NCI-H146 treated with DMSO at 0.1 percent for 48 hours (cell line): ENCODE results near the gene ASIC2.

ENCODE experiments used
- DNase-seq: peaks from one replicate; lab custom pipeline; 2025; ENCODE audit not compliant: unreplicated experiment; lab: John Stamatoyannopoulos, UW

ASIC2 gene

GRCh38 chr17:33166472-33166871, 126.6 kb downstream of the ASIC2 start:
- DNase-seq, result no peak

- DNase-seq, result no peak
Measured at GRCh38 chr17:33164169-33164881, 128.8 kb downstream of the ASIC2 start.

DNA sequence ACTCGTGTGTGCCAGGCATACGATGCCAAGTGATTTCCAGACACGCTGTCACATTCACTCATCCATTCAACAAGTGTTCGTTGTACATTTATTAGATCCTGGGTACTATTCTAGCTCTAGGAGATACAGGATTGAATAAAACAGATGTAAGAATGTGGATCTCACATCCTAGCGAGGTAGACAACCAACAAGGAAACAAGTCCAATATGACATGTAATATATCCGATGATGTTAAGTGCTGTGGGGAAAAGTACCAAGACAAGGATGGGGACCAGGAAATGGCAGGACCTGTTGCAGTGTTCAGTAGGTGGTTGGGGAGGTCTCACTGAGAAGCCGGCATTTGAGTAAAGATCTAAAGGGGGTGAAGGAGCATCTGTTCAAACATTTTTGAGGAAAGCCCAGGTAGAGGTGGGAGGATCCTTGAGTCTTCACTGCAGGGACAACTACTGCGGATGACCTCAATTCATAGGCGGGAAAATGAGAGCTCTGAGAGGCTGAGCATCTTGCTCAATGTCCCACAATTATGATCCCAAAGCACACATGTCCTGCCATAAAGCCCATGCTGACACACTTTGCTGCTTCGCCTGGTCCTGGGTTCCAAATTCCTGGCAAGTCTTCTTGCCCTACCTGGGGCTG, 129.4 kb downstream of the ASIC2 start:
- no peak for DNase-seq

DNA sequence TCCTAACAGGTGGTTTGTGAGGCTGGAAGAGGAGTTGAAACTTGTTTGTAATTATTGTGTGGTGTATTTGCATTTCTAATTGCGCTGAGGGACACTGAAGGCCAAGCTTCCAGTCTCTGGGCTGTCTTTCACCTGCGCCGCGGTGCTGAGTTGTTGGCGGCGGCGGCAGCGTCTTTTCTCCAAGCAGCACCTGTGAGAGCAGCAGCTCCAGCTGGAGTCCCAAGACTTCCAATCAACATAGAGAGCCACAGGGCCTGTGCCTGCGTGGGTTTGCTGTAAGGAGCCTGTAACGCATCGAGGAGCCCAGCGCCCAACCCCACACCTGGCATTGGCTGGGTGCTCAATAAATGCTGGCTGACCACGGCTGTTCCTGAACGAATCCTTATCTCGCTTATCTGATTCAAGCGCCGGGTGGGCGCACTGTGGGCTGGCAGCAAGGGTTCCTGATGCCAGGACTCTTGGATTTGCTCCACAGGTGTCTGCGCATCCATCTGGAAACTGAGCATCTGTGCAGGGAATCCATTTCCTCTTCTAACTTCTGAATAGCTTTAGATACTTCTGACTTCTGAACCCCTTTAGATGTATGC, 138.1 kb downstream of the ASIC2 start:
- no peak for DNase-seq

- no peak for DNase-seq
Measured at GRCh38 chr17:33152783-33153182, 140.3 kb downstream of the ASIC2 start.

- DNase-seq, result no peak
Measured at GRCh38 chr17:33151565-33151964, 141.5 kb downstream of the ASIC2 start.

GRCh38 chr17:33145941-33146340, 147.2 kb downstream of the ASIC2 start:
- no peak for DNase-seq

GRCh38 chr17:33144837-33145236, 148.3 kb downstream of the ASIC2 start:
- DNase-seq, result no peak

DNA sequence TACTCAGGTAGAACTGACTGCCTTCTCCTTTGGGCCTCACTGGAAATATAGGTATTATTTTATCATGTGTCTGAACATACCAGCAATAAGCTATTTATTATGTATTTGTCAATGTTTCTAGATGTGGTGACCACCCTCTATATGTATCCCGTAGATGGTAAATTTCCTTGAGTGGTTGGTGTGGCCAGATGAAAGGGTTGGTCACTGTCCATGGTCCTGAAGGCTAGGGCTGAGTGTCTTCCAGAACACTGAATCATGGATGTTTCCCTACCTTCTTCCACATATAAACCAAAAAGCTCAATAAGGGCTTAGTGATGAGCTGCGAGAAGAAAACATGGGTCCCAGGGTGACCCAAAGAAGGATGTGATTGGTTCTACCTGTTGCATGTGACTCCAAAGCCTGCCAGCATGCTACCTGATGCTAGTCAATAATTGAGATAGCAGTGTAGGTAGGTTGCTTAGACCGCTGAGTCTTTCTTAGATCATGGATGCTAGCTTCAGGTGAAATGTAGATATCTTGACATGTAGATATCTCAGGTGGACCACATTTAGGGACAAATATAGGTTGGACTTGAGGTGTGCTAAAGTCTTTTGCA, 150.3 kb downstream of the ASIC2 start:
- no peak for DNase-seq

GRCh38 chr17:33140413-33141099, 152.5 kb downstream of the ASIC2 start:
- DNase-seq, result no peak

GRCh38 chr17:33138627-33139026, 154.5 kb downstream of the ASIC2 start:
- no peak for DNase-seq

DNA sequence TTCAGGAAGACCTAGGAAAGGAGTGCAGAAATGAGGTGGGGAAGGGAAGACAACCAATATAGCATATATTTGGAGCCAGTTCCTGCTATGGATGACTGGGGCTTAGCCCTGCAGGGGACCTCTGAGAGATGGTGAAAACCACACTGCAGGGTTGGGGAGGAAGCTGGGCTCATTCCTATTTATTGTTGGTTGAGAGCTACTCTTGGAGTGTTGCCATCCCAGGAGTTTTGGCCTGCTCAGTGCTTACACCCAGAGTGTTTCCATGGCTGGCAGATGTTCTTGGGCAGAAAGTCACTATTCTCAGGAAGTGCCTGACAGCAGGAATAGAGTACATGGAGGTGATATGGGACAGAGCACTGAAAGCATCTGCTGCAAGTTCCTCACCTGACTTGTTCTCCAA, 155.7 kb downstream of the ASIC2 start:
- DNase-seq, result no peak

DNA sequence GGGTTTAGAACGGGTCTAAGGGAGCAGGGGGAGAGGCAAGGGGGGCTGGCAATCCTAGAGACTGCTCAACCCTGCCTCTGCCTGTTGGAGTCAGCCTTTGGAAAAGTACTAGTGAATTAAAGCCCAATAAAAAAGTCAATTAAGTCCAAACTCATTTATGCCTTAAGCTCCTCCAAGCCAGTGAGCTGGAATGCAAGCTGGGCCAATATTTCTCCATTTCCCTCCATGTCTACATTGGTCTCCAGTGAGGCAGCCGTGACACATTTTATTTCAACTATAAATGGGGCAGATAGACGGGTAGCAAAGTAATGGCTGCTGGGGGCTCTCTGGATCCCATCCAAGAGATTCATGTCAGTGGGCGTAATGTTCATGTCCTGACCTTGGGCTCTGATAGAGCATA, 157.4 kb downstream of the ASIC2 start:
- no peak for DNase-seq

GRCh38 chr17:33131620-33132019, 161.5 kb downstream of the ASIC2 start:
- DNase-seq, result no peak

DNA sequence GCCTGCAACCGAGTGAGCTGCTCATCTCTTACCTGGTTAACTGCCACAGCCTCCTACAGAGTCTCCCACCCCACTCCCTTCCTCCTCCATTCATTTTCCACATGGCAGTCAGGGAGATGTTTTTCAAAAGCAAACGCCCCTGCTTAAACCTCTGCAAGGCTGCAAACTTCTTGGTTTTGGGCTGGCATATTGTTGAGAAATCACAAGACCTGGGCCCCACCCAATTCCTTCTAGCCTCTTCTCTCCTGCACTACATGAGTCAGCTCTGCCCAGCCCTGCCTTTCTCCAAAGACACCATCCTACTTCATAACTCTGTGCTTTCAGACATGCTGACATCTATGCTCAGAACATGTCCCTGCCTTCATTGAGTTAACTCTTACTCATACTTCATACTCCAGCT, 165.4 kb downstream of the ASIC2 start:
- DNase-seq, result no peak

GRCh38 chr17:33126086-33126485, 167.0 kb downstream of the ASIC2 start:
- DNase-seq, result no peak

DNA sequence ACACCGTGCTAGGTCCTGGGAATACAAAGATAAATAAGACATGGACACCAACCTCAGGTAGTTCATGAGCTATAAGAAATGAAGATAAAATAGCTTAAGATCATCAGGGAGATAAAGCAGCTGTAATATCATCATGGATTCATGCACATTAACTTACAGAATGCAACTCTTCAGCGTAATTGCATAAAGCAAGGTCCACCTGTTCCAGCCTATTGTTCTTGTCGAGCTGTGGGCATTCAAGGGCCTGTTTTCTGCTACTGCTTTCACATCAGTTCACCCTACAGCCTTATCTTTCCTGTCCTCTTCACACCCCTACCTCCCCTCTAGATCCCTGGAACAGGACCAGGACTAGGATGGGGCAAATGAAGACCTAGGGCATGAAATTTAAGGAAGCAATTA, 167.5 kb downstream of the ASIC2 start:
- DNase-seq, result no peak

DNA sequence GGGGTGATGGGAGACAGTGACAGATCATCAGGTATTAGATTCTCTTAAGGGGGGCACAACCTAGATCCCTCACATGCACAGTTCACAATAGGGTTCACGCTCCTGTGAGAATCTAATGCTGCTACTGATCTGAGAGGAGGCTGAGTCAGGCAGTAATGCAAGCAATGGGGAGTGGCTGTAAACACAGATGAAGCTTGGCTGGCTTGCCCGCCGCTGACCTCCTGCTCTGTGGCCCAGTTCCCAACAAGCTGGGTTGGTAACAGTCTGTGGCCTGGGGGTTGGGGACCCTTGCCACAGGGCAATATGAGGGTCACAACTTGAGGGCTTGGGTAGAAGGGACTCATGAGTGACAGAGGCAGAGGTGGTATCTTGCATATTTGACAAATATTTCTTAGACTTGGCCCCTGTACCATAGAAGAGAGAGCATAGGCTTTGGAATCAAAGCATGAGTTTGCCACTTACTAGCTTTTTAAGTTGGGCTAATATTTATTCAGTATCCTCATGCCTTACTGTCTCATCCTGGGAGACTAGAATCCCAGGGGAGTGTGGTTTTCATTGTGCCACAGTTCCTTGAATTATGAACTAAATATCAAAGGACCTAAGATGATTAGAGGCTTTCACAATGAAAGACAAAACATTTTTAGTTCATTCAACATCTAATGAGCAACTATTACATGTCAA, 168.1 kb downstream of the ASIC2 start:
- no peak for DNase-seq

DNA sequence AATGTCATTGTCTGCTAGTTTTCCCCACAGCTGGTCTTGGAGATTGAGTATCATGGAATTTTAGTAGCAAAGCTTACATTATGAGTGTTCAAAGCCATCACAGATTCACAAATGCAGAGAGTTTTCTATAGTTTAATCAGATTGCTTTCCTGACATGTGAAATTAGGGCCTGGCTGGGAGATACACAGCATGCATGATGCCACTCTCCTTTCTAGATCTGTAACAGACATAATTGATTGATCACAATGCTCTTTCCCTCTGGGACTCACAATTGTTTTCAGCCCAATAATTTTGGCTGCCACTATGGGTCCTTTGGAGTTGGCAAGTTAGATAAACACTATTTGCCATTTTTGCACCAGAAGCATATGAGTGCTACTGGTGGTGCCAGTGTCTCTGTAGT, 168.9 kb downstream of the ASIC2 start:
- no peak for DNase-seq

DNA sequence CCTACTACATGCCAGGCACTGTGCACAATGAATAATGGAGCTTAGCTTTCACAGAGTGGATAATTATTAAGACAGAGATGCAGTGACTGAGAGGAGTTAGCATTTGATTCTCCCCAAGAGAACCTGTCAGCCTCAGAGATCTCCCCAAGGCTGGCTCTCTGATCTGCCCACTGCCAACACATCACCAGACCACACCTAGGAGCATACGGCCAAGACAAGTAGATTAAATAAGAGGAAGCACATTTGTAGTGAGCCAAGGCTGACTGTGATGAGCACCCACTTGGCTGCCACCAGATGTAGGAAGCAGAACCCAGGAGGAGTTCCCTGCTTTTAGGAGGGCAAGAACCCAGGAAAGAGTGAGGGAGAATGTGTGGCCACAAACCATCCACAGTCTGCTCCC, 171.3 kb downstream of the ASIC2 start:
- DNase-seq, result no peak

DNA sequence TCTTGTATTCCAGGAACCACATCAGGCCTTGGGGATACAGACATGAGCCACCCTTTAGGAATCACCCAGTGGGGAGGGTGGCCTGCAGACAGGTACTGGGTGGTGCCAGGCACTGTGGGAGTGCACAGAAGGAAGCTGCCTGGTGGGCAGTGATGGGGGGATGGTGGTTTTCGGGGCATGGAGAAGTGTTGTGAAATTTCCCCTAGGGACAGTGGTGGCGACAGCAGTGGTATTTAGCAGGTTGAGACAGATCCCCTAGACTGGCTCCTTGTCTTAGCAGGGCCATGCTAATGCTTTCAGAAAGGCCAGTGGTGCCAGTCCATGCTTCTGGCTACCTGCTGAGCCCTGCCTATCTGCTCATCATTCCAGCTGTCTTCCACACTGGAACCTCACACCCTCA, 171.8 kb downstream of the ASIC2 start:
- DNase-seq, result no peak
